HG03095 (cell line): ENCODE measurements around the gene TYW5.
"Not testable (repeated sequence)": the region's sequence is repeated elsewhere in the genome, so short reads cannot be mapped to it uniquely, and the experiment has no call there.

ENCODE experiments used
- ATAC-seq: cut with Tn5 transposase; IDR thresholded peaks from one replicate; pipeline ENCODE4 v1.9.1; 2021; ENCODE audit warnings: moderate library complexity; ENCODE audit not compliant: unreplicated experiment

The TYW5 gene

DNA sequence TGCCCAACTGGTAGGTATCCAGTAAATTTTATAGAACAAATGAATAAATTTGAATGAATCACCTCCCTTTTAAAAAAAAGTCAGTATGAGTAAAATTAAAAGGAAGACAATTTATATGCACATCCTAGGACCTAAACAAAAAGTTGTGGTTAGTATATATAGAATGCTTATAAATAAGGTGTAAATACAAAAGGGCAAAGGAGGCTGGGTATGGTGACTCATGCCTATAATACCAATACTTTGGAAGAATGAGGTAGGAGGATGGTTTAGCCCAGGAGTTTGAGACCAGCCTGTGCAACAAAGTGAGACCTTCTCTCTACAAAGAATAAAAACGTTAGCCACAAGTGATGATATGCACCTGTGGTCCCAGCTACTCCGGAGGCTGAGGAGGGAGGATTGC lies 31.4 kb downstream of the TYW5 start:
- ATAC-seq: no peak

DNA sequence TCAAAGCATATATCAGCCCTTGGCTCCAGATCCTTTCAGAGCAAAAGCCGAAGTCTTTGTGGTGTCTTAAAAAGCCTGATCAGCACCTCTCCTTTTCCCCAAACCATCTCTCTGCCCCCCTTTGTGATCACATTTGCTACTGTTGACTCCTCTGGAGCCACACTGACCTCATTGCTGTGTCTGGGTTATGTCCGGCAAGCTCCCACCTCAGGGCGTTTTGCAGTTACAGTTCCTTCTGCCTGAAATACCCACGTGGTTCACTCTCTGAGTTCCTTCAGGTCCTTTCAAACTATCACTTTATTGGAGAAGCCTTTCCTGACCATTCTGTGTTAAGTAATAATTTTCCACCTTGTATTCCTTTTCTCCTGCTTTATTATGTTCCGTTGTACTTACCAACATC lies 32.4 kb downstream of the TYW5 start:
- no peak for ATAC-seq

DNA sequence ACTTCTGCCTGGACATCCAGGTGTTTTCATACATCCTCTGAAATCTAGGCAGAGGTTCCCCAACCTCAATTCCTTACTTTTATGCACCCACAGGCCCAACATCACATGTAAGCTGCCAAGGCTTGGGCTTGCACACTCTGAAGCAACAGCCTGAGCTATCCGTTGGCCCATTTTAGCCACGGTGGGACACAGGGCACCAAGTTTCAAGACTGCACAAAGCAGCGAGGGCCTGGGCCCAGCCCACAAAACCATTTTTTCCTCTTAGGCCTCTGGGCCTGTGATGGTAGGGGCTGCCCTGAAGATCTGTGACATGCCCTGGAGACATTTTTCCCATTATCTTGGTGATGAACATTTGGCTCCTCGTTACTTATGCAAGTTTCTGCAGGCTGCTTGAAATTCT lies 38.3 kb downstream of the TYW5 start:
- no peak for ATAC-seq

DNA sequence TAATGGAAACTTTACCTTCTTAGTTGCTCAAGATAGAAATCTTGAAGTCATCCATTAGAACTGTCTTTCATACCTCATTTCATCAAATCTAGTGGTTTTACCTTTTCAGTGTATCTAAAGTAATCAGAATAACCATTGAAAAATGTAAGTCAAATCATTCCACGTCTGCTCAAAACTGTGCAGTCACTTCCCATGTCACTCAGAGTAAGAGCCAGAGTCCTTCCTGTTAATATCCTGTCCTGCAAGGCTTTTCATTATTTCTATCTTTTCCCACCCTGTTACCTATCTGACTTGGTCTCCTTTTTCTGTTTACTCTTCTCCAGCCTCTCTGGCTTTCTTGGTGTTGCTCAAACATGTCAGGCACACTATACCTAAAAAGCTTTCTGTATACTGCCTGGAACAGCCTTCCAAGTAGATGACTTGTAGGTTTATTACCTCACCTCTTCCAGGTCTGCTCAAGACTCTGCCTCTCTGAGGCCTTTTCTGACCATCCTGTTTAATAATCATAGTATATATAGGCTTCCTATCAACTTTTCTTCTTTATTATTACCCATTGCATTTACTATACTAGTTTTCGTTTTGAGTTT lies 40.8 kb downstream of the TYW5 start:
- no peak for ATAC-seq

DNA sequence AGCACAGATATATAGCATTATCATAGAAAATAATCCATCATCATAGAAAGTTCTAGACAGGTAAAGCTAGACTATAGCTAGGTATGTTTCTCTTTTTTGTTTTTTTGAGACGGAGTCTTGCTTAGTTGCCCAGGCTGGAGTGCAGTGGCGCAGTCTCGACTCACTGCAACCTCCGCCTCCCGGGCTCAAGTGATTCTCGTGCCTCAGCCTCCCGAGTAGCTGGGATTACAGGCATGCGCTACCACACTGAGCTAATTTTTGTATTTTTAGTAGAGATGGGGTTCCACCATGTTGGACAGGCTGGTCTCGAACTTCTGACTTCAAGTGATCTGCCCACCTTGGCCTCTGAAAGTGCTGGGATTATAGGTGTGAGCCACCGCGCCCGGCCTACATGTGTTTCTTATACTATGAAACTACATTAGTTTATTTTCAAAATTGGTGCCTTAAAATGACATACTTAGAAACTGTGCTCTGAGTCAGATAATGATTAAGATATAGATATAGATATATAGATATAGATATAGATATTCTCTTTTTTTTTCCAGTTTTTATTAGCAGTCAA lies 42.7 kb downstream of the TYW5 start:
- ATAC-seq: not testable (repeated sequence)

DNA sequence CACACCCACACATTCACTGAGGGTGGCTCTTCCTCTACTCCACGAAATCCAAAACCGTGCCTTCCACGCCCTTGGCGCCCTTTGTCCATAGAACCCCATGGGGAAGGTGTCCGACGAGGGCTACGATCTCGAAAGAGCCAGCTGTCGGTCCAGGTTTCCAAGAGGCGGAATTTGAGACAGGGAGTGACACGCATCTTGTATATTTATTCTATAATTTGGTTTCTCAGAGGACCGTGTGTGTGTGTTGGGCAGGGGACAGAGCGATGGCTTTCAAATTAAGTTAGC lies 43.5 kb downstream of the TYW5 start:
- ATAC-seq: no peak

DNA sequence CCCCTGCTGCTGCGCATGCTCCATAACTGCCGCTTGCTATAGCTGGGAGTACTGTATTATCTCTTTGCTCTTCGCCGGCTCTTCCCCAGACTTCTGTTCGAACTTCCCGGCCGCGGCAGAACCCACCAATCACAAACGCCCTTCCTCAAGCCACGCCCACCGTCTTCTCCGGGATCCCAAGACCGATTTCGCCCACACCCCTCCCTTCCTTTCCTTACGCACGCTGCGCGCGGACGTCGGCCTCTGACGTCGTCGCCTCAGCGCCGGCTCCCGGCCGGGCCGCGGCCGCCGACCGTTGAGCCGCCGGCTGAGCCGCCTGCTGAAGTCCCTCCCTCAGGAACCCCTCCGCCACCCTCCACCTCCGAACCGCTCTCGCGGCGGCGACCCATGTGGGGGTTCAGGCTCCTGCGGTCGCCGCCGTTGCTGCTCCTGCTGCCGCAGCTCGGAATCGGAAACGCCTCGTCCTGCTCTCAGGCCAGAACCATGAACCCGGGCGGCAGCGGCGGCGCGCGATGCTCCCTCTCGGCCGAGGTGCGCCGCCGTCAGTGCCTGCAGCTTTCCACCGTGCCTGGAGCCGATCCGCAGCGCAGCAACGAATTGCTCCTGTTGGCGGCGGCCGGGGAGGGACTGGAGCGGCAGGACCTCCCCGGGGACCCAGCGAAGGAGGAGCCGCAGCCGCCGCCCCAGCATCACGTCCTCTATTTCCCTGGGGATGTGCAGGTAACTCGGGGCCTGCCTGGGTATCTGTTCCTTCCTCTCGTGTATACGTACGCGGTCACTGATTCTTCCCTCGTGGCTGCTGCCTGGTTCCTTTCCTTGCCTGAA lies 44.0 kb downstream of the TYW5 start, which contains the start of gene C2orf69:
Gene C2orf69, plus strand, starts transcription at position 242 of the 825 bp plus-strand sequence. Its CDS starts 146 bp downstream, at position 388.
- peak; percentile 90 for ATAC-seq

DNA sequence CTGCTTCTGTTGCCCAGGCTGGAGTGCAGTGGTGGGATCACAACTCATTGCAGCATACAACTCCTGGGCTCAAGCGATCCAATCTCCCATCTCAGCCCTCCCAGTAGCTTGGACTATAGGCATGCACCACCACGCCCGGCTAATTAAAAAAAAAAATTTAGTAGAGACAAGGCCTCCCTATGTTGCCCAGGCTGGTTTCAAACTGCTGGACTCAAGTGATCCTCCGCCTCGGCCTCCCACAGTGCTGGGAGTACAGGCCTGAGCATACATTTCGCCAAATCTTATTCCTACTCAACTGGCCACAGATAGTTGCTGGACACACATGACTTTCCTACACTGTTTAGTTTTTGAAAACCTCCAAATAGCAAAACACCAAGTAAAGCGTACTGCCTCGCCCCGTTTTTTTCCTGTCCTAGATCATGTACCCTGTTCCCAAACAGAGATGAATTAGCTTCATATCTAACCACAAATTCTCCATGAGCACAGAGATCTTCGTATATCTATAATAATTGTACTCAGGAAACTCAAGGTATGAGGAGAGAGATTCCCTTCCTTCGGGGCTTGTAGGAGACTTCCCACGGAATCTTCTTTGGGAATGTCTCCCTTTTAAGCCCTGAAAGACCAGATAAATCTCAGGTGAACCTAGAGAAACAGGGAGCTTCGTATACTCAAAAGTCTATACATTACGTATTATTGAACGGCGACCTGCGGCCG lies 44.8 kb downstream of the TYW5 start:
- ATAC-seq: no peak

DNA sequence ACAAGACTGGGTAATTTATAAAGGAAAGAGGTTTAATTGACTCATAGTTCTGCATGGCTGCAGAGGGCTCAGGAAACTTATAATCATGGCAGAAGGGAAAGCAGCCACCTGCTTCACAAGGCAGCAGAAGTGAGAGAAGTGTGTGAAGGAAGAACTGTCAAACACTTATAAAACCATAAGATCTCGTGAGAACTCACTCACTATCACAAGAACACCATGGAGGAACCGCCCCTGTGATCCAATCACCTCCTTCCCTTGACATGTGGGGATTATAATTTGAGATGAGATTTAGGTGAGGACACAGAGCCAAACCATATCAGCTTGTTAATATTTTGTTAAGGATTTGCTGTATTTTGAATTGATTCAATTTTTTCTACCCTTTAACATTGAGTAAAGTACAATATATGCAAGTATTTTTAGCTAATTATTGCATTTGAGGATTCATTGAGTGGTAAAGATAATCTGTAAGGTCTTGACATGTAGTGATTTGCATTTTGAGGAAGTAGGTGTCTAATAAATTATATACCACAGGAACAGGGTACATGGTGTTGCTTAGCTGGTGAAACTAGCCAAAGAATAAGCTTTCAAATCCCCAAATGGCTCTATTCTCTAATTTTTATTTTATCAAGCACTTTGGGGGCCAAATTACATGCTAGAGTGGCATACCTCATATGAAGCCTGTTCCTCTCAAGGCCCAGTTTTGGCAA lies 48.1 kb downstream of the TYW5 start:
- ATAC-seq: no peak

DNA sequence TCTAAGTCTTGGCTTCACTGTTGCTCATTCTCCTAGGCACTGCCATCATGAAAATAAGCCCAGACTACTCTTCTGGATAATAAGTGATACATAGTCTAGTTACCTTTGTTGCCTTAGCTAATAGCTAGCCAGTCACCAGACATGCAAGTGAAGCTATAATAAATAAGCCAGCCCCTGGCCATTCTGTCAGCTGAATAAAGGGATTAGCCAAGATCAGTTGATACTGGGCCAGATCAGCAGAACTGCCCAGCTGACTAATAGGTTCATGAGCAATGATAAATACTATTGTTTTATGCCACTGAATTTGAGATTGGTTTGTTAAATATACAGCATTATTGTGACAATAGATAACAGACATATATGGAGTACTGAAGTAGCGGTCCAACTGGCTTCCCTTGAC lies 52.2 kb downstream of the TYW5 start:
- ATAC-seq: no peak

DNA sequence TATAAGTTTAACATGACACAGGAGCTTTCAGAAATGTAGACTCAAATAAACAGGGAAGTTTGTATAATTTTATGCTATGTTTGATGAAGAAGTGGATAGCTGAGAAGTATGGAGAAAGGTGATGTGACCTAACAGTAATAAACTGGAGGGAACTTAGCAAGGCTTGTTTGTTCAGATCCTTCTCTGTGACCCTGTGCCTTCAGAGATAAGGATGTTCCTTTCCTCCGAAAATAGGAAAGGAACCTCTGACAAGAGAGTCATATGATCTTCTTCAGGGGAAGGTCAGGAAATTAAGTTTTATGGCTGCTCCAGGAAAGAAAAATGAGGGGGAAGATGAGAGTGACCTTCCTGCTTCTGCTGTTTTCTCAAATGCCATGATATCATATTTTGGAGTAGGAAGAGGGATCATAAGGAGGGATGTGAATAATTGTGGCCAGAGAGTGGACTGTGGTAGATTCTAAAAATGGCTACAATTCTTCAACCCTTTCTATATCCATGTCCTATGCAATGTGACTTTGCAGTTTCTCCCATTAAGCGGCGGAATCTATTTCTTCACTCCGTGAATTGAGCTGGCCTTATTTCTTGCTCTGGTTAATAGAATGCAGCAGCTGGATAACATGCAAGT lies 52.7 kb downstream of the TYW5 start:
- ATAC-seq: no peak

DNA sequence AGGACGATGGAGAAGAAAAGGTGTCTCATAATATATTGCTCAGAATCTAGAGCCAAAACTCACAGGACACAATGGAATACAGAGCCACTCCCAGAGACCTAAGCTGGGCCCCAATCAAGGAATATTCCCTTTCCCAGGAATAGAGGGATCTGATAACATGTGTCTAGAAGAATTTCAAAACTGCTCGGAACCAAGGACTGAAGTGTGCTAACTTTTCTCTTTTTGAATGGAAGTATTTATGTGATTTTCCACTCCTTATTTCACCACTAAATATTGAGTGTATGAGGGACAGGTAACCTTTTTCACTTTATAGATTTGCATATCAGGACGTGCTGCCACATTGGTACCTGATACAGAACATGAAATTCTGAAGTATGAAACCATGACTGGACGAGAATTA lies 53.3 kb downstream of the TYW5 start:
- ATAC-seq: no peak

DNA sequence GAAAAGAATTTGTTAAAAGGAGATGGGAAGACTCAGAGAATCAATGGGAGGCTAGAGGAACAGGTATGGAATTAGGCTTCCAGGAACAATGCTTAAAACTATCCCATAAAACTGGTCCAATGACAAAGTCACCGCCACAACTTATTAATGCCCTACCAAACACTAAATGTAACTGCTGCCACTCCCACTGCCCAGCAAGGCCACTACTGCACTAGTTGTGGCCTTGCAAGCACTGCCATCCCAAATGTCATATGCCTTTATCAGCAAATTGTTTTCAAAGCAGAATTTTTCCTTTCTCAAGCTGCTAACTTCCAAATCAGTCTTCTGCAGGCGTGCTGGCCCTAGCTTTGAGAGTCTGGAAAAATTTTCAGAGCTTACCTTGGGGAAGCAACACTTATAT lies 58.7 kb downstream of the TYW5 start:
- ATAC-seq: no peak

DNA sequence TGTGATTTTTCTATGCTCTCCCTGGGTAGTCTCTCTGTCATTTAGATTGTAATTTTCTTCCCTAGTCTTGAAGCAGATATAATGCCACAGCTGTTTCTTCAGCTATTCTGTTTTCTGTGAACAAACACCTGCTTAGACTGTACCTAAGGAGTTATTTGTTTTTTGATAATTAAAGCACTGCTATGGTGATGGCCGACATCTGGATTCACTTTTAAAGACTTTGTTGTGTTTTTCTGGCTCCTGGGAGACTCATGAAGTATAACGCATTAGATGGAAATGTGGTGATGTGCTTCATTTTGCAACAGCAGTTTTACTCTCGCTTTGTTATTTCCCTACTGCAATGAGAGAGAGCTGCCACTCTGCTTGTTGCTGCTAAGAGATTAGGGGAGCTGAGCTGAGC lies 59.9 kb downstream of the TYW5 start:
- ATAC-seq: no peak

DNA sequence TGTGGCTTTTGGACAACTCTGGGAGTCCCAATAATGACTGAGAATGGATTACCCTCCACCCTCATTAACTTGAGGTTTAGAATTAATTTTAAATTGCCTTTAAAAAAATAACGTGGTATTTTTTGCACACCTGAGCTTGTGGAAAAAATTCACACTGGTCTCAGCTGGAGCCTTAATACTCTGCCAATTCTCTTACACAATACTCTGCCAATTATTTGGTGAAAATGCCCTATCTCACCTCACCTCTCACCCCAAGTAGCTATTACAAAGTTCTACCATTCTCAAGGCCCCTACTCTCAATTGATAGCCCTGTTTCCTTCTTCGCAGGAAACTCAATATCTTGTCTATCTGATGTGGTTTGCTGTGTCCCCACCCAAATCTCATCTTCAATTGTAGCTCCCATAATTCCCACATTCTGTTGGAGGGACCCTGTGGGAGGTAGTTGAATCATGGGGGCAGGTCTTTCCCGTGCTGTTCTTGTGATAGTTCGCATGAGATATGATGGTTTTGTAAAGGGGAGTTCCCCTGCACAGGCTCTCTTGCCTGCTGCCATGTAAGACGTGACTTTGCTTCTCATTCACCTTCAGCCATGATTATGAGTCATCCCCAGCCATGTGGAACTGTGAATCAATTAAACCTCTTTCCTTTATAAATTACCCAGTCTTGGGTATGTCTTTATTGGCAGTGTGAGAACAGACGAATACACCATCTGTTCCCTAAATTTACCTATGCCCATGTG lies 71.6 kb downstream of the TYW5 start:
- no peak for ATAC-seq

DNA sequence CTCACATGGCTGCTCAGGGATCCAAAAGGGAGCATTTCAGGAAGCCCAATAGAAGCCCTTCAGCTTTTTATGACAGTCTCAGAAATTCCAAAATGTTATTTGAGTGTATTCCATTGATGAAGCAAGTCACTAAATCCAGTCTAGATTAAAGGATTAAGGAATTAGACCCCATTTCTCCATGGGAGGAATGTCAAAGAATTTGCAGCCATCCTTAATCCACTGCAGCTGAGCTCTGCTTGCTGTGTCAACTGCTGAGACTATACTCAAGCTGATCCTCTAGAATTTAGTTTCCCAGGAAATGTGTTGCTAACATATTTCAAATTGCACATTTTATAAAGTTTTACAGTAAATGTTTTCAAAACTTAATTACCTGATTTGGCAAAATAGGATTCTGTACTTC lies 72.6 kb downstream of the TYW5 start:
- no peak for ATAC-seq
